Hindlimb muscle (tissue), 1 donor: ENCODE data around the gene HNRNPF. TPM values are rescaled to one million over a fixed set of nuclear protein-coding genes. Genes with fewer than 3 reads are reported as not detected.
"Not testable (repeated sequence)": the region's sequence is repeated elsewhere in the genome, so short reads cannot be mapped to it uniquely, and the experiment has no call there.

Source experiments
- DNase-seq: peaks from one replicate; pipeline ENCODE4 v3.0.0-alpha.2; 2013
- polyA plus RNA-seq: library from polyadenylated mRNA; unstranded; fragments of 120-200 nt; gene quantifications from one replicate; pipeline ENCODE4 v1.2.1, GENCODE V29; 2013; ENCODE audit not compliant: insufficient read length

HNRNPF gene
- polyA plus RNA-seq, 1 donor: 109 TPM

DNA sequence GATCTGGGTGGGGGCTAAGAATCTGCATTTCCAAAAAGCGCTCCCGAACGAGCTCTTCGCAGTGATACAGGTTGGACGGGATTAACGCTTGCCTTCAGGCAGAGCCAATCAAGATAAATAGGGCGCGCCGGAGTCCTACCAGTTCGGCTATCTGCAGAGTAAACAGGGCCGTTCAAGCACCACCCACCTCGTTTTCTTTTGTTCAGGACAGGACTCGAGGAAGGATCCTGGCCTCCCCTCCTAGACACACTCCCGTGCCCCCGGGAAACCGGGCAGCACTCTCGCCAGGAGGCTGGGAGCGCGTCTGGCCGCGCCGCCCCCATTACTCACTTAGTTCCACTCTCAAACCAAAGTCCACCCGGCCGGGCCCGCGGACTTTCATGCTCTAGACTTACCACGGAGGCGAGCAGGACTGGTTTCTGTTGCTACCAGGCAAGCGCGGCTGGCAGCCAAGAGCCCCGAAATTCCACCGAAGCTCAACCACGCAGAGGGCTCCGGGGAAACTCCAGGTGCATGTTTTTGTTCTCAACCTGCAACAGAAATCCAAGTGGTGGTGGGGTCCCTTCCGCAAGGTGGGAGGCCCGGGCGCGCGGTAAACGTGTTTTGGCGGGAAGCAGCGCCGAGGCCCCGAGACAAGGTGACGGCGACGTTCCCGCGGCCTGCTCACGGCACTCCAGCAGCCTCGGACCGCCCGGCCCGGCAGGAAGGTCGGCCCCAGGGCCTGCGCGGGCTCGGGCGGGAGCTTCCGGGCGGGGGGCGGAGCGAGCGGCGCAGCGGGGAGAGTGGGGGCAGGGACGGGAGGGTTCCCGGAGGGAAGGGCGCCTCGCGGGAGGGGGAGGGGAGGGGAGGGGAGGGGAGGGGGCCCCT lies 12.7 kb downstream of the HNRNPF start:
- DNase-seq: peak; percentile 80

- DNase-seq: no peak
Measured at GRCh38 chr10:43395571-43396060, 13.4 kb downstream of the HNRNPF start.

GRCh38 chr10:43394868-43395267 lies 14.1 kb downstream of the HNRNPF start:
- no peak for DNase-seq

DNA sequence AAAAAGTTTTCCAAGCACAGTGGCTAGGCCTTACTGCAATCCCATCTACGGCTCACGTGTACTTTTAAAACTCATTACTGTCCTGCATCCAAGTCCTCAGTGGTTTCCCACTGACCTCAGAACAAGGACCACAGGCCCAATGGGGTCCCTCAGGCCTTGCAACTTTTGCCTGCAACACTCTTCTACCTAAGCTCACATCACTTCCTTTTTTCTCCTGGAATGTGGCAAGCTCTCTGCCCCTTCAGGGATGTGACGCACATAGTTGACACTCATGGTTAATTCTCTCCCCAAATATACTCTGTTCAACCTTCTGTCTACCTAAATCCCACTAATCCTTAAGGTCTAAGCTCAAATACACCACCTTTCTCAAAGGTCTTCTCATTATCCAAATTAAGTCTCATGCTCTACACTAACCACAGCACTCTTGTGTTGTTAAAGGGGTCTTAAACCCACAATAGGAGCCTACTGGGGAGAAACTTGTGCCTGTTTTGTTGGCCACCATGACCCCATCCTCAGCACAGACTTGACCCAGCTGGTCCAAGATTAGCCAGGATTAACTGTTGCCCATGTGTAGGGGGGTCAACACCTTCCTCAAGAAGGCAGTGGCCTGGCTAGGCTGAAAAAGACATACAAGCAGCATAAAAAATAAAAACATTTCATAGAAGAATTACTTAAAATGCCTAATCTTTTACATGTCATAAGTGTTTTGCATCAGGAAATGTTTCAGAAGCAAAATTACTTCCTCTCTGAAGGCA lies 15.2 kb downstream of the HNRNPF start:
- no peak for DNase-seq

- not testable (repeated sequence) for DNase-seq
Measured at GRCh38 chr10:43393186-43393585, 15.8 kb downstream of the HNRNPF start.

- DNase-seq: no peak
Measured at GRCh38 chr10:43392748-43393147, 16.2 kb downstream of the HNRNPF start.

GRCh38 chr10:43391496-43391895 lies 17.5 kb downstream of the HNRNPF start:
- no peak for DNase-seq

GRCh38 chr10:43390759-43391158 lies 18.2 kb downstream of the HNRNPF start:
- DNase-seq: no peak

DNA sequence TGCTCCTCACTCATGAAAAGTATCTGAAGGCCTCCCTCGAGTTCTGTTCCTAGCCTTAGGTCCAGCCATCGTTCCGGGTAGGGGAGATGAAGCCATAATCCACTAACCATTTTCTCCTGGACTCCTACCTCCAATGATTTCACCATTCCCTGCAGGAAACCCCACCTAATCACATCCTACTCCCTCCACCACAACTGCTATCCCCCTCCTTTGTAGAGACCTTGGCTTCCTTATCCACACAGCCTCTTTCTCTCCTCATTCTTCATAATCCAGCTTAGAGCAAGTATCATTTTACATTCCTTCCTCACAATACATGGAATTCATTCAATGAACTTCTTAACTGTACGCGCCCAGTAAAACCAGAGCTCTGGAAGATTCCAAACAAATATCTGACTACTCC lies 18.7 kb downstream of the HNRNPF start:
- DNase-seq: no peak

- no peak for DNase-seq
Measured at GRCh38 chr10:43389867-43390266, 19.1 kb downstream of the HNRNPF start.

DNA sequence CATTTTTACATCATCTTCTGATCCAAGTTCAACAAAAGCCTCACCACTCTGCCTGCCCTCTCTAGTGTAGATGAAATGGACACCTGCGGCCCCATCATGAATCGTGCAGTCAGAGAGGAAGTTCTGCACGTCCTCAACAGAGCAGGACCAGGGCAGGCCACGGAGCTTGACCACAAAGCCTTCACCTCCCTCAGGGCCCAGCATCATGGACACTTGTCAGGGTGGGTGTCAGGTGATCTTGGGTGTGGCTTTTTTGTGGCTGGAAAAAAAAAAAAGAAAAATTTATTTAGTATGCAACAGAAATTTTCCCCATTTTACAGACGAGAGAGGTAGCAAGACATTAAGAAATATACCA lies 21.3 kb downstream of the HNRNPF start:
- DNase-seq: no peak

- DNase-seq: no peak
Measured at GRCh38 chr10:43386981-43387677, 21.9 kb downstream of the HNRNPF start.

GRCh38 chr10:43386549-43386948 lies 22.4 kb downstream of the HNRNPF start:
- DNase-seq: no peak

- no peak for DNase-seq
Measured at GRCh38 chr10:43385412-43386004, 23.5 kb downstream of the HNRNPF start.

- DNase-seq: no peak
Measured at GRCh38 chr10:43384252-43385221, 24.4 kb downstream of the HNRNPF start.

DNA sequence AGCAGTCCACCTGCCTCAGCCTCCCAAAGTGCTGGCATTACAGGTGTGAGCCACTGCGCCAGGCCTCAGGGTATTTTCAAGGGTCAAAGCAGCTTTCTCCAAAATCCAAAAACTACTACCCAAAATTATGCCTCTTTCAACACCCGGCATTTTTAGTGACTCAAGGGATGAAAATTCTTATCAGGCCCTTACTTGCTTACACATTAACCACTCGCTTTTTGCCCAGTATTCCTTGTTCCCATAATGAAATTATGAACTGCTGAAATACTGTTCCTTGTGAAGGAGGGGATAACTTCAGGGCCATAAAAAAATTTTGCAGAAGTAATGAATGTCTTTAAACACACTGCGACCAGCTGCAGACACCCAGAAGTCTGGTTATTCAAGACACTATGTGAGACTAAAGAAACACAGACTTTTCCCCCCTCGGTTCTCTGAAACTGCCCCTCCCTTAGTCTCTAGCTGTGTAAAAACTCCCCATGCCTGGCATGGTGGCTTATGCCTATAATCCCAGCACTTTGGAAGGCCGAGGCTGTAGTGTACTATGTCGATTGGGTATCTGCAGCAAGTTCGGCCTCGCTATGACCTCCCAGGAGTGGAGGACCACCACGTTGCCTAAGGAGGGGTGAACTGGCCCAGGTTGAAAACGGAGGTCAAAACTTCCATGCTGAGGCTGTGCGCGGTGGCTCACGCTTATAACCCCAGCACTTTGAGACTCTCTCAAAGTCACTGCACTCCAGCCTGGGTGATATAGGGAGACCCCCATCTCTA lies 25.6 kb downstream of the HNRNPF start:
- no peak for DNase-seq

DNA sequence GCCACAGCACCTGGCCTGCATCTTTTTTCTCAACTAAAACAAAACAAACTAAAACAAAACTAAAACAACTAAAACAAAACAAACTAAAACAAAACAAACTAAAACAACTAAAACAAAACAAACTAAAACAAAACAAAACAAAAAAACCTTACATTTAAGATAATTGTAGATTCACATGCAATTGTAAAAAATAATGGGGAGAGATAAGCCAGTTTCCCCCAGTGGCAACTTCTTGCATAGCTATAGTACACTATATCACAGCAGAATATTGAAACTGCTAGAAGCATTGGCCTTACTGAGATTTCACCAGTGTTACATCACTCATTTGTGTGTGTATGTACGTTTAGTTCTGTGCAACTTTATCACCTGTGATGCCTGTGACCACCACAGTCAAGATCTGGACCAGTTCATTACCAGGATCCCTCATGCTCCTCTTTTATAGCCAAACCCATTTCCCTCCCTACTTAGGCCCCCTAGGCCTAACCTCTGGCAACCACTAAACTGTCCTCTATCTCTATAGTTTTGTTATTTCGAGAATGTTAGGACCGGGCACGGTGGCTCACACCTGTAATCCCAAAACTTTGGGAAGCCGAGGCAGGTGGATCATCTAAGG lies 28.3 kb downstream of the HNRNPF start:
- DNase-seq: no peak

- no peak for DNase-seq
Measured at GRCh38 chr10:43377424-43377883, 31.5 kb downstream of the HNRNPF start.

GRCh38 chr10:43376828-43377423 lies 32.1 kb downstream of the HNRNPF start:
- DNase-seq: no peak
